ENCODE results near the gene LDAF1.

- no peak for TF ChIP-seq CTCF (conservative IDR thresholded peaks at IDR 0.05 in 1 of 2, IDR thresholded peaks at IDR 0.05 in 1 of 2; ENCODE audit: low read depth in 1 of 2, low read length in 2 of 2)
- TF ChIP-seq EZH2 (IDR thresholded peaks at IDR 0.05; ENCODE audit: low read length, missing control alignments): no peak
These were observed 30.8 kb downstream of the LDAF1 start for GRCh38 chr16:21189311-21189710.
